G401.6 (cell line): ENCODE results near the gene PRRC2B.
"Not testable (repeated sequence)": the region's sequence is repeated elsewhere in the genome, so short reads cannot be mapped to it uniquely, and the experiment has no call there.

Experiments
- FAIRE-seq: peaks from 2 replicates; lab custom pipeline; 2012; peaks lifted over from hg19 to GRCh38; lab: Jason Lieb, UNC

The PRRC2B gene

DNA sequence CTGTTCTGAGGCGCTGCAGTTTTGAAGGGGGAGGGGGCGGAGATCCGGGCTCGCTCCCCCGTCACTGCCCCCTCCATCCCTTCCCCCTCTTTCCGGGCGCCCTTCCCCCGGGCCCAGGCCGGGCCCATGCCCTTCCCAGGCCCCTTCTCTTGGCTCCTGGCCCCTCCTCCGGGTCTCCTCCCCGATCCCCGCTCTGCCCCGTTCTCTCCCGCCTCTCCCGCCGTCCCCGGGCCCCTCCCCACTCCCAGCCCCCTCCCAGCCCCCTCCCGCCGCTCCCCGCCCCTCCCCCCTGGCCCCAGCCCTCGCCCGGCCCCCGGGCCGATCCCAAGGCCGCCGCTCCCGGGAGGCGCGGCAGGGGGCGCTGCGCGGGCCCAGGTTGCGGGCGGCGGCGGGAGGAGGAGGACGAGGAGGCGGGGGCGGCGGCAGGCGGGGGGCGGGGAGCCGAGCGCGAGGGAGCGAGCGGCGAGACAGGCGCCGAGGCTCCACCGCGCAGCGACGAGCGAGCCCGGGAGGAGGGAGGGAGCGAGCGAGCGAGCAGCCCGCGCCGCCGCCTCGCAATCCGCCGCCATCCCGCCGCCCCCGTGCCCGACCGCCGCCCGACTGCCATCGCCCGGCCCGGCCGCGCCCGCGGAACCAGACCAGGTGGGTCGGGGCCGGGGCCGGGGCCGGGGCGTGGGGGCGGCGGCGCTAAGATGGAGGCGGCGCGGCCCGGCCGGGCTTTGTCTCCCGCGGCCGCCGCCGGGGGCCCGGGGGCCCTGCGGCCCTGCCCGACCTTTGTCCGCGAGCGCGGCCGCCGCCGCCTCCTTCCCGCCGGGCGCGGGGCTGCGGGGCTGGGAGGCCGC lies at the start of gene PRRC2B:
Gene PRRC2B, plus strand, starts transcription at position 465 of the 842 bp plus-strand sequence. CDS start 36,059 bp downstream, outside the sequence.
- FAIRE-seq = no peak

DNA sequence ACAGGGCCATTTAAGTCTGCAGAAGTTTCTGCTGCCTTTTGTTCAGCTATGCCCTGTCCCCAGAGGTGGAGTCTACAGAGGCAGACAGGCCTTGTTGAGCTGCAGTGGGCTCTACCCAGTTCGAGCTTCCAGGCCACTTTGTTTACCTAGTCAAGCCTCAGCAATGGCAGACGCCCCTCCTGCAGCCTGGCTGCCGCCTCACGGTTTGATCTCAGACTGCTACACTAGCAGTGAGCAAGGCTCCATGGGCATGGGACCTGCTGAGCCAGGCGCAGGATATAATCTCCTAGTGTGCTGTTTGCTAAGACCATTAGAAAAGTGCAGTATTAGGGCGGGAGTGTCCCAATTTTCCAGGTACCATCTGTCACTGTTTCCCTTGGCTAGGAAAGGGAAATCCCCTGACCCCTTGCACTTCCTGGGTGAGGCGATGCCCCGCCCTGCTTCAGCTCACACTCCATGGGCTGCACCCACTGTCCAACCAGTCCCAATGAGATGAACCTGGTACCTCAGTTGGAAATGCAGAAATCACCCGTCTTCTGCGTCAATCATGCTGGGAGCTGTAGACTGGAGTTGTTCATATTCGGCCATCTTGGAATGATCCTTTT lies 48.9 kb upstream of the PRRC2B start:
- not testable (repeated sequence) for FAIRE-seq

DNA sequence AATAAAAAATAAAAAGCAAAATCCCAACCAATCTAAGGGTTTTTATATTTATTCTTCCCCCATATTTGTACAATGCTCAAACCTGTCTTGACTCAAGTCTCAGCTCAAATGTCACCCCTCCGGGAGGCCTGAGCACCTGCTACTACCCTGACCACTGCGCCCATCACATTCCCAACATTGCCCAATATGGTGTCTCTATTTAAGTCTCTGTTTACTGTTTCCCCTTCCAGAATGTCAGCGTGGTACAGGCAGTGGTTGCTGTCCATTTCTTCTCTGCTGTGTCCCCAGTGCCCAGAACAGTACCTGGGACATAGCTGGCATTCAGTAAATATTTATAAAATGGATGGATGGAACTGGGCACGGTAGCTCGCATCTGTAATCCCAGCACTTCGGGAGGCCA lies 47.3 kb upstream of the PRRC2B start:
- FAIRE-seq = no peak

DNA sequence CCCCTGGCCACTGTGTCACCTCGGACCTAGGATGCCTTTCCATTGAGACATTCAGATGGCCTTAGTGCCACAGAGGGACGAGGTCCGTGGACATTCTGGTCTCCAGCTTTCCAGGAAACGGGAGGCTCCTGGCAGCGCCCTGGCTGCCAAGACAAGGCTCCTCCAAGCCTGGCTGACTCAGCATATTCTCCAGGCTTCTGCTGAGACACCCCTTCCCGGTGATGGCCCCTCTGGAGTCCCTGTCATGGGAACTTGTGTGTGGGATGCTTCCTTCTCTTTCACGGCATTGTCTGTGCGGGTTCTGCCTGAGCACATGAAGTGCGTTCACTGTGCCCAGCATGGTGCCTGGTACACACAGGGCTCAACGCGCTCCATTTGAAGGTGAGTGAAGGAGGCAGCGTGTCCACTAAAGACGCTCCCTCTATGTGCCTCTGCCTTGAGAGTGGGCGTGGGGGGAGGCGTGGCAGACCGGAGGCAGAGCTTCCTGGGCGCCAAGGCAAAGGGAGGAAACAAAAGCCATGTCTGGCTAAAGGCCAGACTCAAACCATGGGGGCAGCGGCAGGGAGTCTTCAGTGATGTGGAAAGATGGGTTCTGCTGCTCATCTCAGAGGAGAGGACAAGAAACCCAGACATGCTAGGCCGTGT lies 46.4 kb upstream of the PRRC2B start:
- FAIRE-seq = no peak

DNA sequence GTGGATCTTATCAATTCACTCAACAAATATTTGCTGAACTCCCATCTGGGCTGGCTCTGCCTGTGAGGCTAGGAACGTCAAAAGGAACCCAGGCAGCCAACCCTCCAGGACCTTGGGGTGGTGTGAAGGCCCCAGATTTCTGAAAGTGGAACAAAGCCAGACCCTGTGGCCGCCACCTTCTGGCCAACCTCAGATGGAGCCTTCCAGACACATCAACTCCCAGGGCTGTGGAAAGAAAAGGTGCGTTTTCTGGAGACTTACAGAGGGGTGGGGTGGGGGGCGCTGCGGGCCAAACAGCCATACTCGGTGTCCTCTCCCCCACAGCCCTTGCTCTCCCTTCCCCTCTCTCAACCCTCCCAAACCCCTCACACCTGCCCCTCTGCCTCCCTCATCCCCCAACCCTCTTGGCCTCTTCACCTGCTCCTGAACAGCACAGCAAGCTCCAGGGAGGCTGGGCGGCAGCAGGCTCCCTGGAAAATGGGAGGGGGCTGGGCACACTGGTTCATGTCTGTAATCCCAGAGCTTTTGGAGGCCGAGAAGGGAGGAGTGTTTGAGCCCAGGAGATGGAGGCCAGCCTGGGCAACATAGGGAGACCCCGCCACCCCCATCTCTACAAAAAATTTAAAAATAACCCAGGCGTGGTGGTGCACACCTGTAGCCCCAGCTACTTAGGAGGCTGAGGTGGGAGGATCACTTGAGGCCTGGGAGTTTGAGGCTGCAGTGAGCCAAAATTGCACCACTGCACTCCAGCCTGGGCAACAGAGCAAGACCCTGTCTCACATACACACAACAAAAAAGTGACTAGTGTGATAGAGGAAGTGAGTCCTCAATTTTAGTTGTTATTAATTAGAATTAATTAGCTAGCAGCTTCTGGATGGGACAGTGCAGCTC lies 45.0 kb upstream of the PRRC2B start:
- FAIRE-seq = no peak

DNA sequence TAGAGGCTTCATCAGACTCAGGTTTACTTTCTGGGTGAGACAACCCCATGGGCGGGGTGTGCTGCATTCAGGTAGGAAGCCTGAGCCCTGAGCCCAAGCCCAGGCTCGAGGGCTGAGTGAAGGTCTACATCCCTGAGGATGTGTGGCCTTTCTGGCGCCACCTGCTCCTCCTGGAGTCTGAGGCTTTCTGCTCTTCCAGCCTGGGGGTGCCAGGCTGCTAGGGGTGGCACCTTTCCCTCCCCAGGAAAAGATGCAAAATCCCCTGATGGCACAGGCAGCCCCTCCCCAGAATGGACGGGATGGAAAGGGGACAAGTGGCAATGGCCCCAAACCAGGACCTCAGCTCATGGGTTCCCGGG lies 44.4 kb upstream of the PRRC2B start:
- FAIRE-seq = no peak

DNA sequence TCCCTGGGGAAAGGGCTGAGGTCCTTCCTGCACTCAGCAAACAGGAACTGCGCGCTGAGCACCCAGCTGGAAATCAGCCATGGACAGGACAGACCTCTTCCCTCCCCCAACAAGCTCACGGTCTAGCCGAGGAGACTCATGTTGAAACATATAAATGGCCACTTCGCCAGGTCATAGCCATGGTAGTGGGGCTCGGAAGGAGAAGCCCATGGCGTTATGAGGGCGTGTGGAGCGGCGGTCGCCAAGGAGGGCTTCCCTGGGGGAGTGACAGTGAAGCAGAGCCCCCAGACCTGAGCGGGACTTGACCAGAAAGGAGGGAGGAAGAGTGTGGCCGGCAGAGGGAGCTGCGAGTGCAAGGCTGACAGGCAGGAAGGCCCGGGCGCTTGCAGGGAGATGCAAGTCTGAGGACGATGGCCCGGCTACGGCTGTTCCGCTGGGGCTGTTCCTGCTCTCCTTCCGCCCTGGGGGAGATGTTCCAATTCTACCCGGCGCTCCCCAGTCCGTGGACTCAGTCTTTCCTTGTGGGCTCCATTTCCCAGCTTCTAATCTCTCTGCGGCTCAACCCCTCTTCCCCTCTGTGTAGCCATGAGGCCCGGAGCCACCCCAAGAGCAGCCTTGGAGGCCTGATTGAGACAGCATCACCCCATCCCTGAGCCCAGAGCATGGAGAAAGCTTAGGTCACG lies 43.9 kb upstream of the PRRC2B start:
- FAIRE-seq = no peak

DNA sequence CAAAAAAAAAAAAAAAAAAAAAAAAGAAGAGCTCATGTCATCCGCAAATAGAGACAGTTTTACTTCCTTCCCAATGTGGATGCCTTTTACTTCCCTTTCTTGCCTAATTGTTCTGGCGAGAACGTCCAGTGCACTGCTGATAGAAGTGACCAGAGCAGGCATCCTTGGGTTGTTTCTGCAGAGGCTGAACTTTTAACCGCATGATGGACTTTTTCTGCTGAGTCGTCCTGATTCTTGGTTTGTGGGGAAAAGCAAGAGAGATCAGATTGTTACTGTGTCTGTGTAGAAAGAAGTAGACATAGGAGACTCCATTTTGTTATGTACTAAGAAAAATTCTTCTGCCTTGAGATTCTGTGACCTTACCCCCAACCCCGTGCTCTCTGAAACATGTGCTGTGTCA lies 37.4 kb upstream of the PRRC2B start:
- not testable (repeated sequence) for FAIRE-seq

DNA sequence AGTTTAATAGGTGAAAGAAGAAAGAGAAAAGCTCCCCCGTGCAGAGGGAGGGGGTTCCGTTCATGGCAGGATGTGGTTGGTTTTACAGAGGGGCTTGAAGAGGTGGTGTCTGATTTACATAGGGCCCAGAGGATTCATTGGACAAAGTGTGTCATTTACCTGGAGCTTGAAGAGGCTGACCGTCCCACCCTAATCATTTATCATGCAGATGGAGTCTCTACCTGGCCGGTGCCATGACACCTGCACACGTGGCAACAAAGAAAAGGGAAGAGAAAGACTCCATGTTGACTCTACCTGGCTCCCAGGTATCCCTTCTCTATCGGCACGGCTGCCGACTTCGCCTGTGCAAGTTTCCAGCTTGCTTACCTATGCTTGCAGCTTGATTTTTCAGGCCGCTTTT lies 35.3 kb upstream of the PRRC2B start:
- no peak for FAIRE-seq

DNA sequence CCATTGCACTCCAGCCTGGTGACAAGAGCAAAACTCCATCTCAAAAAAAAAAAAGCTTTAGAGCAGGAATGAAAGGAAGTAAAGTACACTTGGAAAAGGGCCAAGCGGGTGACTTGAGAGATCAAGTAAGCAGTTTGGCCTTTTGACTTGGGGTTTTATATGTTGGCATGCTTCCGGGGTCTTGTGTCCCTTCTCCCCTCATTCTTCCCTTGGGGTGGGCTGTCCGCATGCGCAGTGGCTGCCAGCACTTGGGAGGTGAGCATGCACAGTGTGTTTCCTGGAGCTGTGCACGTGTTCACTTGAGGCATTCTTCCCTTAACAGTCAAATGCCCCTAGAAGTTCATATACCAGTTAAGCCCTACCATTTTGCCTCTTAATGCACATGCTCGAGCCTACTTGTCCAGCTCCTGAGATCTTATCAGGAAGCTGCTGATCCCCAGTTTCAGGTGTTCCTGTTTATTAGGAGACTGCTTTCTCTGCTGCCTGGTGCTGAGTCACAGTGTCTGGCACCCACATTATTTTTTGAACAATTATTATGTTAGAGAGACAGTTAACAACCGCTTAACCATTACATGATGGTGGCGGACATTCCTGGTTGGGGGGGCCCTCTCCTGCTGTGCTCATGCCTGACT lies 32.6 kb upstream of the PRRC2B start:
- no peak for FAIRE-seq

DNA sequence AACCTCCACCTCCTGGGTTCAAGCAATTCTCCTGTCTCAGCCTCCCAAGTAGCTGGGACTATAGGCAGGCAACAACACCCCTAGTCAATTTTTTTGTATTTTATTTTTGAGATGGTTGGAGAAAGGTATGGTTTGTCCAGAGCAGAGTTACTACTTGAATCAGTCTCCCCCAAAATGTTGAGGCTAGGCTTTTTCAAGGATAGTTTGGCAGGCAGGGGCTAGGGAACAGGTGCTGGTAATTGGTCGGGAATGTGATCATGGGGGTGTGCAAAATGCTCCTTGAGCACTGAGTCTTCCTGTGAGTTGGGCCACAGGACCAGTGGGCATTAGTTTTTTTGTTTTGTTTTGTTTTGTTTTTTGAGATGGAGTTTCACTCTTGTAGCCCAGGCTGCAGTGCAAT lies 28.3 kb upstream of the PRRC2B start:
- no peak for FAIRE-seq

DNA sequence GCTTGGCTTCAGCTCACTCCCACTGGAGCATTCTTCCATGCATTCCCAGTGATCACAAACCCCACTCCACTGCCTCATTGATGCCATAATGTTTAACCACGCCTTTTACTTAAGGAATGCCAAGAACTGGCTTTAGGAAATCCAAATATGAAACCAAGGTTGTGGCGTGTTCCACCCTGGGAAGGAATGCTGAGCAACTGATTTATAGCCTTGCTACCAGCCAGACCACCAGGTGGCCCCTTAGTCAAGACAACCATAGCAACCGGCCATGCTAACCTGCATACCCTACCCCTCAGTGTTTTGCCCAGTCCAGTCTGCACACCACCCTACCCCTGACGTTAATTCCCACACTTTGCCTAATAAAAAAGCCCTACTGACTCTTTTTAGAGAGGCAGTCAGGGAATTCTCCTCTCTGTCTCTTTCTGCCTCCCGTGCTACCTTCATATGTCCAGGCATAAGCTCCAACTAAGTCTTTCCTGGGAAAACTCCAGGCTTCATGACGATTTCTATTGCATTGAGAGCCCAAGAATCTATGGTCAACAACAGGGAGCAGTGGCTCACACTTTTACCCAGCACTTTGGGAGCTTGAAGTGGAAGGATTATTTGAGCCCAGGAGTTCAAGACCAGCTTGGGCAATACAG lies 27.0 kb upstream of the PRRC2B start:
- FAIRE-seq = no peak

DNA sequence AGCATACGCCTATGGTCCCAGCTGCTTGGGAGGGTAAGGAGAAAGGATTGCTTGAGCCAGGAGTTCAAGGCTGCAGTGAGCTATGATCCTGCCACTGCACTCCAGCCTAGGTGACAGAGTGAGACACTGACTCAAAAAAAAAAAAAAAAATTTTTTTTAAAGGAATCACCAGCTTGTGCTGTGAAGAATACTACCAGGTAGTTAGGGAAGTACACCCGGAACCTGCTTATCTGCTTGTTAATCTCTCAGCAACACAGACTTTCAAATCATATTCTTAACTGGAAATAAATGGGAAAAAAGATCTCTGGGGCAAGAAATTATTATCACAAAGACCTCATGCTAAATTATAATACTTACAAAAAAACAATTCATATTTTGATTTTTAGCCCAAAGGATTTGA lies 26.4 kb upstream of the PRRC2B start:
- FAIRE-seq = no peak

DNA sequence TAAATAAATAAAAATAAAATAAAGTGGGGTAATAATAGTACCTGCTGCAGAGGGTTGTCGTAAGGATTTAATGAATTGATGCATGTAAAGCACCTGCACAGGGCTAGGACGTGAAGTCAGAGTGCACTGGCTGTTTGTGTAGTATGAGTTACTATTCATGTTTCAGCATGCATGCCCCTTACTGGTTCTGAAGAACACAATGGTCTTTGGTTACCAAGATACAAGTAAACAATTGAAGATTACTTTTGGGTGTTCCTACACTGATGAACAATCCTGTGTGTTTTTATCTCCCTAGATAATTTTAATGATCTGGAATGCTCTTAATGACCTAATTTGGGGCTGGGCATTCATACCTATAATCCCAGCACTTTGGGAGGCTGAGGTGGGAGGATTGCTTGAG lies 23.2 kb upstream of the PRRC2B start:
- no peak for FAIRE-seq

DNA sequence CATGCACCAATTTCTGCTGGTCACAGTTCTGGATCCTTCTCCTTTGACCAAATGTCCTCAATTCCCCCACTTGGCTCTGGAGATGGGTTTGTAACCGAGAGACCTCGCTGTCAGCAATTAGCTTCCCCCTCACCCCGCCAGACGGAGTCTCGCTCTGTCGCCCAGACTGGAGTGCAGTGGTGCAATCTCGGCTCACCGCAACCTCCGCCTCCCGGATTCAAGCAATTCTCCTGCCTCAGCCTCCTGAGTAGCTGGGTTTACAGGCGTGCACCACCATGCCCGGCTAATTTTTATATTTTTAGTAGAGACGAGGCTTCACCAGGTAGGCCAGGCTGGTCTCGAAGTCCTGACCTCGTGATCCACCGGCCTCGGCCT lies 21.3 kb upstream of the PRRC2B start:
- FAIRE-seq = not testable (repeated sequence)

DNA sequence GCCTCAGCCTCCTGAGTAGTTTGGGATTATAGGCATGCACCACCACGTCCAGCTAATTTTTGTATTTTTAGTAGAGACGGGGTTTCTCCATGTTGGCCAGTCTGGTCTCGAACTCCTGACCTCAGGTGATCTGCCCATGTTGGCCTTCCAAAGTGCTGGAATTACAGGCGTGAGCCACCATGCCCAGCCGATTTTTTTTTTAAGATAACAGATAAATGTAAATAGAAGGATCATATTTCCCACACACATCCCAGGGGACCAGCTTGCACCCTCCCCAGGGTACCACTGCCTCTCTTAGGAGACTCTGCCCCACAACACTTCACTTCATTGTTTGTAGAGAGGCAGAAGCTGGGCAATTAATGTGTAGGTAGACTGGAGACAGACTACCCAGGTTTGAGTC lies 19.2 kb upstream of the PRRC2B start:
- FAIRE-seq = not testable (repeated sequence)

DNA sequence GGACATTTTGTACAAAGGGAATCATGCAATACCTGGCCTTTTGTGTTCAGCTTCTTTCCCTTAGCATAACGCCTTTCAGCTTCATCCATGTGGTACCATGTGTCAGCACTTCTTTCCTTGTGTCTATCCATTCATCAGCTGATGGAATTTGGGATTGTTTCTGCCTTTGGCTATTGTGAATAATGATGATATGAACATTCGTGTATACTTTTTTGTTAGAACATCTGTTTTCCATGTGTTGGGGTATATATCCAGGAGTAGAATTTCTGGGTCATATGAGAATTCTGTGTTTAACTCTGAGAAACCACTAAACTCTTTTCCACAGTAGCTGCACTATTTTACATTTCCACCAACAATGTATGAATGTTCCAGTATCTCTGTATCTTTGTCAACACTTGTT lies 14.8 kb upstream of the PRRC2B start:
- FAIRE-seq = no peak

DNA sequence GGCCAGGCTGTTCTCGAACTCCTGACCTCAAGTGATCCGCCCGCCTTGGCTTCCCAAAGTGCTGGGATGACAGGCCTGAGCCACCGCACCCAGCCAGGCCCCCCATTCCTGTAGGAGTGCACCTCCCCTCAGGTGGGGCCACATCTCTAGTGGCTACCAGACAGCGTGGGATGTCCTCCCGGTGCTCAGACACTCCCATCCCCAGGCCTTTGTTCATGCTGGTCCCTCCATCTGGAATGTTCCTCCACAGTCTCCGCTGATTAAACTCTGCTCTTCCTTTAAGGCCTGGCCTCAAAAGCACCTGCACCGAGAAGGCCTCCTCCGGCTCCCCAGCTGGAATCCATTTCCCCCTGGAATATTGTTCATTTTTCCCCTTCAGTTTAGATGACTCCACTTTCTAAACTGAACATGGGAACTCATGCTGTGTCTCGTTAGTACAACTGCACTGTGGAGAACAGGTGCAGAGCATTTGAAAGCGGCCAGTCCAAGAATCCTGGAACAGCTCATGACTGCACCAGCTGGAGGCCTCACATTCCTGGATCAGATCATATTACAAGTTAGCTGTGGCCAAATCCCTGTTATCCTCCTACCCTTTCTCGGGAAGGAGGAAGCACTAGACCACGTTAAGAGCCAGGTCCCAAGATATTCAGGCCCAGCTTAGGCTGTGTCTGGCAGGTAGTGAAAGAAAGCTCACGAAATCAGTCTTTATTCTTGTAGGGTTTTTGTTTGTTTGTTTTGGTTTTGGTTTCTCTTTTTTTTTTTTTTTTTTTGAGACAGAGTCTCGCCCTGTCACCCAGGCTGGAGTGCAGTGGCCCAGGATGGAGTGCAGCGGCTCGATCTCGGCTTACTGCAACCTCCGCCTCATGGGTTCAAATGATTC lies 10.8 kb upstream of the PRRC2B start:
- peak; percentile 98 for FAIRE-seq

DNA sequence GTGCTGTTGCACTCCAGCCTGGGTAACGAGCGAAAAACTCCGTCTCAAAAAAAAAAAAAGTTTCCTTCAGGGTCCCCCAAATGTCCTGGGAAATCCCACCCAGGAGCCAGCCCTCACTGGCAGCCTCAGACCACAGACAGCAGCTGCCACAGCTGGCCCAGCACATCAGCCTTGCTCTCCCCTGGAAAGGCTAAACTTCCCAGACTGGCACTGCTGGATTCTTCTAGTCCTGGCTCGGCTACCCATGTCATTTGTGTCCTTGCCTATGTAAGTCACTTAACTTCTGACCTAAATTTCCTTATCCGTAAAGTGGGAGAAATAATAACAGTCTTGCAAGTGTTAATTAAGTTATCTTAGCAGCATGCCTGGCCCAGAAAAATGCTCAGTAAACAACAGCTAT lies 8.6 kb upstream of the PRRC2B start:
- no peak for FAIRE-seq

DNA sequence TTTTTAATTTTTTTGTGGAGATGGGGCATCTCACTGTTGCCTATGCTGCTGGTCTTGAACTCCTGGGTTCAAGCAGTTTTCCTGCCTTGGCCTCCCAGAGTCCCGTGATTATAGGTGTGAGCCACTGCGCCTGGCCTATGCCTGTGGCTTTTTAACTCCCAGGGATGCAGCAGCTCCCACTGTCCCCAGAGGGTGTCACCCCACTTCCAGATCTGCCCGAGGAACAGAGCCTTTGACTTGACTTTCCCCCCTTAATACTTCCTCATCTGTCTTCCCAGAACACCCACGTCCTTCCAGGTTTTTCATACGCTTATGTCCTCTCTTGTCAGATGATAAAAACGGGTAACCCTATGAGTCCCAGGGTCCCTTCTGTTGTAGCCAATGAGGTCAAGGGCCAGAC lies 7.6 kb upstream of the PRRC2B start:
- no peak for FAIRE-seq
